GM23248 (cell line): ENCODE measurements around the gene IQGAP2.

Experiments used
- EZH2 ChIP-seq: fragments of 200-600 bp; sonication (generic); IDR thresholded peaks from 2 replicates; pipeline ENCODE4 v1.6.1; 2018; ENCODE audit warnings: antibody characterized with exemption, mild to moderate bottlenecking; ENCODE audit not compliant: insufficient read depth, poor library complexity, severe bottlenecking
- EZH2phosphoT487 ChIP-seq: fragments of 200-600 bp; sonication (generic); IDR thresholded peaks from 2 replicates; pipeline ENCODE4 v1.6.1; 2018; ENCODE audit warnings: antibody characterized with exemption, moderate library complexity, mild to moderate bottlenecking, low read depth; ENCODE audit not compliant: insufficient read depth

GRCh38 chr5:76615759-76616158 is 212.7 kb downstream of the IQGAP2 start:
- TF ChIP-seq EZH2 = no peak
- no peak for TF ChIP-seq EZH2phosphoT487
